Loucy (cell line): Measurements from ENCODE around the gene TMEM39B.

Experiments used
- CTCF ChIP-seq: fragments of 200-600 bp; sonication (generic); conservative IDR thresholded peaks from 2 replicates; pipeline ENCODE4 v1.5.1; 2014; ENCODE audit warnings: mild to moderate bottlenecking, antibody characterized with exemption, low read length
- EZH2phosphoT487 ChIP-seq: fragments of 200-600 bp; IDR thresholded peaks from 2 replicates; pipeline ENCODE4 v1.6.1; 2018; ENCODE audit warnings: antibody characterized with exemption, mild to moderate bottlenecking, moderate library complexity, borderline replicate concordance

GRCh38 chr1:32138965-32139364 lies 66.2 kb downstream of the TMEM39B start:
- TF ChIP-seq CTCF (no peak), EZH2phosphoT487 (no peak)
